ENCODE results near the gene MARCHF5. TPM values are rescaled to one million over a fixed set of nuclear protein-coding genes. Genes with fewer than 3 reads are reported as not detected.

The MARCHF5 gene
- total RNA-seq, 1 experiment from 2014 or later, result 17.6 TPM

DNA sequence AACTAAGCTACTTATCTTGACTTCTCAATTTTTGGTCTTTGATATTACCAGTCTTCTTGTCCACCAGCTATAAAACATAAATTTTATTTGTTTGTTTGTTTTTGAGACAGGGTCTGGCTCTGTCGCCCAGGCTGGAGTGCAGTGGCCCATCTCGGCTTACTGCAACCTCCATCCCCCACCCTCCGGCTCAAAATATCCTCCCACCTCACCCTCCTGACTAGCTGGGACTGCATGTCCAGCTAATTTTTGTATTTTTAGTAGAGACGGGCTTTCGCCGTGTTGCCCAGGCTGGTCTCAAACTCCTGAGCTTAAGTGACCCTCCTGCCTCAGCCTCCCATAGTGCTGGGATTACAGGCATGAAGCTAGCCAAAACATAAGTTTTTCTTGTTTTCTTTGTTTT is 7.5 kb downstream of the MARCHF5 start:
- H3K56ac ChIP-seq (ENCODE audit: insufficient read length, low read depth, low read length), result no peak overlapping the region
- no peak overlapping the region for H2AFZ ChIP-seq (ENCODE audit: low read length)
- no peak overlapping the region for H3T11ph ChIP-seq (ENCODE audit: low read length)
- peaks cover 9% of the 10 kb centered on the region for H3K79me1 ChIP-seq (ENCODE audit: insufficient read depth, low read depth, low read length, poor library complexity, severe bottlenecking)
- H3K27me3 Mint-ChIP-seq (ENCODE audit: low read depth), result no peaks in the 10 kb centered on the region
- no peak overlapping the region for H3K9ac ChIP-seq (ENCODE audit: extremely low read depth, insufficient read length, low read length)
- no peak overlapping the region for H2AK5ac ChIP-seq (ENCODE audit: insufficient read length, low read length)
- no peak overlapping the region for H3K4me2 ChIP-seq (ENCODE audit: insufficient read depth, insufficient read length, low read length)
- H3K27ac ChIP-seq (ENCODE audit: insufficient read length, low read depth, low read length), result no peak overlapping the region
- H3K36me3 Mint-ChIP-seq (ENCODE audit: insufficient read depth in 1 of 3, low read depth in 3 of 3), result peaks cover 12 to 37% (median 34%) of the 10 kb centered on the region in 3 experiments
- no peak overlapping the region for H3K14ac ChIP-seq (ENCODE audit: insufficient read depth, low read length)
- H3K23me2 ChIP-seq (ENCODE audit: insufficient read length, low read depth, low read length, poor library complexity, severe bottlenecking), result no peaks in the 10 kb centered on the region
- H2BK15ac ChIP-seq (ENCODE audit: low read depth, low read length), result no peak overlapping the region
- no peaks in the 10 kb centered on the region for H3K9me3 ChIP-seq (ENCODE audit: control insufficient read depth, low read depth, low read length)
- H3K4me1 Mint-ChIP-seq, result peaks cover 15 to 19% of the 10 kb centered on the region in 2 experiments
- no peak overlapping the region for H2BK5ac ChIP-seq (ENCODE audit: insufficient read length, low read length)
- H3K9me3 Mint-ChIP-seq, result no peaks in the 10 kb centered on the region
- H4K5ac ChIP-seq (ENCODE audit: insufficient read length, low read depth, low read length), result no peak overlapping the region
- H3K23ac ChIP-seq (ENCODE audit: insufficient read length, low read depth, low read length), result no peak overlapping the region
- WGBS (ENCODE audit: extremely low coverage, insufficient read length, low lambda C conversion rate), result no CpG with 5 or more reads among the region's 6 CpGs
- no peak overlapping the region for H2BK20ac ChIP-seq (ENCODE audit: low read depth, low read length, poor library complexity, severe bottlenecking)
- no peak overlapping the region for H3K4ac ChIP-seq (ENCODE audit: low read depth, low read length)
- TF ChIP-seq, protein P1, sequence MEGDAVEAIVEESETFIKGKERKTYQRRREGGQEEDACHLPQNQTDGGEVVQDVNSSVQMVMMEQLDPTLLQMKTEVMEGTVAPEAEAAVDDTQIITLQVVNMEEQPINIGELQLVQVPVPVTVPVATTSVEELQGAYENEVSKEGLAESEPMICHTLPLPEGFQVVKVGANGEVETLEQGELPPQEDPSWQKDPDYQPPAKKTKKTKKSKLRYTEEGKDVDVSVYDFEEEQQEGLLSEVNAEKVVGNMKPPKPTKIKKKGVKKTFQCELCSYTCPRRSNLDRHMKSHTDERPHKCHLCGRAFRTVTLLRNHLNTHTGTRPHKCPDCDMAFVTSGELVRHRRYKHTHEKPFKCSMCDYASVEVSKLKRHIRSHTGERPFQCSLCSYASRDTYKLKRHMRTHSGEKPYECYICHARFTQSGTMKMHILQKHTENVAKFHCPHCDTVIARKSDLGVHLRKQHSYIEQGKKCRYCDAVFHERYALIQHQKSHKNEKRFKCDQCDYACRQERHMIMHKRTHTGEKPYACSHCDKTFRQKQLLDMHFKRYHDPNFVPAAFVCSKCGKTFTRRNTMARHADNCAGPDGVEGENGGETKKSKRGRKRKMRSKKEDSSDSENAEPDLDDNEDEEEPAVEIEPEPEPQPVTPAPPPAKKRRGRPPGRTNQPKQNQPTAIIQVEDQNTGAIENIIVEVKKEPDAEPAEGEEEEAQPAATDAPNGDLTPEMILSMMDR (conservative IDR thresholded peaks at IDR 0.05), result no peak
- H3K79me2 ChIP-seq (ENCODE audit: insufficient read depth, low read length), result peaks cover 18% of the 10 kb centered on the region; the same call in 1 of the 2 replicates
- H3K27me3 ChIP-seq (ENCODE audit: insufficient read depth, low read length), result no peaks in the 10 kb centered on the region
- no peak overlapping the region for H2BK120ac ChIP-seq (ENCODE audit: low read depth, low read length, poor library complexity, severe bottlenecking)
- H3K4me1 ChIP-seq (ENCODE audit: insufficient read depth, low read length), result no peaks in the 10 kb centered on the region
- no peaks in the 10 kb centered on the region for H4K20me1 ChIP-seq (ENCODE audit: control insufficient read depth, insufficient read depth, insufficient read length)
- DNase-seq, result no peak
- H4K8ac ChIP-seq (replicated peaks; ENCODE audit: insufficient read length, low read depth, low read length), result no peak overlapping the region
- H3K27ac Mint-ChIP-seq, result peak overlapping the region in 1 of 3 experiments; percentile 3; a peak in 1 of 7 replicates
- H3K18ac ChIP-seq (ENCODE audit: insufficient read length, low read depth, low read length), result no peak overlapping the region
- H2BK12ac ChIP-seq (ENCODE audit: insufficient read length, low read depth, low read length), result no peak overlapping the region
- no peak overlapping the region for H3K4me3 Mint-ChIP-seq
- H4K91ac ChIP-seq (ENCODE audit: insufficient read length, low read depth, low read length), result no peak overlapping the region

Data from H9 (cell line).